ENCODE data around the gene BIRC7.
A peak's percentile ranks its signal among the peaks of the same experiment; 100 is the strongest.

Gene BIRC7

DNA sequence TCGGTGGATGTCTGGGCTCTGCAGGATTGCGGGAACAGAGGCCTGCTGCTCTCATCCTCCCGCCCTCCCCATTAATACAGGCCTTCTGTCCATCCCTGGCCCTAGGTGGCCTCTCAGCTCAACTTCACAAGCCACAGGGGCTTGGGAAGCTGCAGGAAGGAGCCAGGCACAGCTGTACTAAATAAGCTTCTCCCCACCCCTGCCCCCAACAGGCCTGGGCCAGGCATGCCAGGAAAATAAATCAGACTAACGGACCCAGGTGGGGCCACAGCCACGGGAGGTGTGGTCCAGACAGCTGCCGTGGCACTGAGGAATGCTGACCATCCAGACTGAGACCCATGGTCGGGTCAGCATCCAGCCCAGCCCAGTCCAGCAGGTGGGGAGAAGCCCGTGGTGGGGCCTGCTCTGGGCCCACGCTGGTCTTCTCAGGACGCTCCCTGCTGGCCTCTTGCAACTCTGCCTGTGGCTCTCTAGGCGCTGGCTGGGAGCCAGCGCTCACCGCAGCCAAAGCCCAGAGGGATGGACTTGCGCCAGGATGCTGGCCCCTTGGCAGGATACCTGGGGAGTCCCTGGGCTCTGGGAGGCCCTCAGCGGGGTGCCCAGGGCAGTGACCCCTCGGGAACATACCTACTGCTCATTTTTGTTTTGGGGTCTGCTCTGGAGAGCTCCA, 11.2 kb upstream of the BIRC7 start:
- DNase-seq (ENCODE audit: extremely low spot score): peak; percentile 50
- POLR2A ChIA-PET: no interaction called here
- no peak for TF ChIP-seq L3MBTL2 (conservative IDR thresholded peaks at IDR 0.05)
- no peak for TF ChIP-seq TARDBP (IDR thresholded peaks at IDR 0.05)
- TF ChIP-seq ARNT (IDR thresholded peaks at IDR 0.05): no peak
- TF ChIP-seq, protein P1, sequence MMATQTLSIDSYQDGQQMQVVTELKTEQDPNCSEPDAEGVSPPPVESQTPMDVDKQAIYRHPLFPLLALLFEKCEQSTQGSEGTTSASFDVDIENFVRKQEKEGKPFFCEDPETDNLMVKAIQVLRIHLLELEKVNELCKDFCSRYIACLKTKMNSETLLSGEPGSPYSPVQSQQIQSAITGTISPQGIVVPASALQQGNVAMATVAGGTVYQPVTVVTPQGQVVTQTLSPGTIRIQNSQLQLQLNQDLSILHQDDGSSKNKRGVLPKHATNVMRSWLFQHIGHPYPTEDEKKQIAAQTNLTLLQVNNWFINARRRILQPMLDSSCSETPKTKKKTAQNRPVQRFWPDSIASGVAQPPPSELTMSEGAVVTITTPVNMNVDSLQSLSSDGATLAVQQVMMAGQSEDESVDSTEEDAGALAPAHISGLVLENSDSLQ (IDR thresholded peaks at IDR 0.05): no peak
- TF ChIP-seq ZNF384 (IDR thresholded peaks at IDR 0.05): no peak
- TF ChIP-seq NFRKB (IDR thresholded peaks at IDR 0.05): no peak
- TF ChIP-seq BHLHE40 (IDR thresholded peaks at IDR 0.05; ENCODE audit: borderline replicate concordance): no peak
- no peak for TF ChIP-seq FOXK2 (IDR thresholded peaks at IDR 0.05)
- no peak for TF ChIP-seq CTBP1 (IDR thresholded peaks at IDR 0.05; ENCODE audit: borderline replicate concordance)
- TF ChIP-seq FOXA1 (IDR thresholded peaks at IDR 0.05): no peak
- TF ChIP-seq LEF1 (IDR thresholded peaks at IDR 0.05; ENCODE audit: borderline replicate concordance): no peak
- CTCF ChIA-PET: interaction anchor here (0.6 to 2.2 kb wide), 12 partner anchors 8 to 158 kb away, joined by 3 to 18 read pairs (median 4); partner anchors contain the start of gene CHRNA4

DNA sequence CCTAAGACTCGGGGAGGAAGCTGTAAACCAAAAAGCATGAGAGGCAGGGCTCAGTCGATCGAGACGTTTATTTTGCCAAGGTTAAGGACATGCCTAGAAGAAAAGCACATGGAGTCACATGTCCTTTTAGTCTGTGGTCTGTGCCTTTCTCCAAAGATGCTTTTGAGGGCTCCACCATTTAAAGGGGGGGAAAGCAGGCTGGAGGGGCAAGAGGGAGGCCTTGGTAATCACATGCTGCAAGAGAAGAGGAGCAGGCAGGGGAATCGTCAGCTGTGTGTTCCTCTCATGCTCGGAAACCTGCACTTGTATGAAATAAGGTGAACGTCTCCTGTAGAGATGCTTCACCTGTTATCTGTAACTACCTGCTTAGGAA, 10.6 kb upstream of the BIRC7 start:
- POLR2A ChIA-PET: interaction anchor here (1.8 kb wide), 1 partner anchor 48 kb away, joined by 5 read pairs; the partner anchor contains the start of gene ARFGAP1
- CTCF ChIA-PET: interaction anchor here (1.5 kb wide), 1 partner anchor 10 kb away, joined by 6 read pairs; no protein-coding TSS in a partner anchor
- no peak for DNase-seq (ENCODE audit: extremely low spot score)
- TF ChIP-seq ZNF384 (IDR thresholded peaks at IDR 0.05): no peak
- no peak for TF ChIP-seq BHLHE40 (IDR thresholded peaks at IDR 0.05; ENCODE audit: borderline replicate concordance)
- TF ChIP-seq CTBP1 (IDR thresholded peaks at IDR 0.05; ENCODE audit: borderline replicate concordance): no peak
- no peak for TF ChIP-seq ARNT (IDR thresholded peaks at IDR 0.05)
- TF ChIP-seq L3MBTL2 (conservative IDR thresholded peaks at IDR 0.05): no peak
- TF ChIP-seq FOXK2 (IDR thresholded peaks at IDR 0.05): no peak
- TF ChIP-seq SUZ12 (IDR thresholded peaks at IDR 0.05): no peak
- no peak for TF ChIP-seq LEF1 (IDR thresholded peaks at IDR 0.05; ENCODE audit: borderline replicate concordance)
- no peak for TF ChIP-seq FOXA1 (IDR thresholded peaks at IDR 0.05)
- no peak for TF ChIP-seq TARDBP (IDR thresholded peaks at IDR 0.05)
- TF ChIP-seq SP1 (IDR thresholded peaks at IDR 0.05): no peak
- TF ChIP-seq HDGF (IDR thresholded peaks at IDR 0.05; ENCODE audit: borderline replicate concordance): no peak
- no peak for TF ChIP-seq NFRKB (IDR thresholded peaks at IDR 0.05)
- TF ChIP-seq FOXM1 (IDR thresholded peaks at IDR 0.05; ENCODE audit: borderline replicate concordance): no peak

DNA sequence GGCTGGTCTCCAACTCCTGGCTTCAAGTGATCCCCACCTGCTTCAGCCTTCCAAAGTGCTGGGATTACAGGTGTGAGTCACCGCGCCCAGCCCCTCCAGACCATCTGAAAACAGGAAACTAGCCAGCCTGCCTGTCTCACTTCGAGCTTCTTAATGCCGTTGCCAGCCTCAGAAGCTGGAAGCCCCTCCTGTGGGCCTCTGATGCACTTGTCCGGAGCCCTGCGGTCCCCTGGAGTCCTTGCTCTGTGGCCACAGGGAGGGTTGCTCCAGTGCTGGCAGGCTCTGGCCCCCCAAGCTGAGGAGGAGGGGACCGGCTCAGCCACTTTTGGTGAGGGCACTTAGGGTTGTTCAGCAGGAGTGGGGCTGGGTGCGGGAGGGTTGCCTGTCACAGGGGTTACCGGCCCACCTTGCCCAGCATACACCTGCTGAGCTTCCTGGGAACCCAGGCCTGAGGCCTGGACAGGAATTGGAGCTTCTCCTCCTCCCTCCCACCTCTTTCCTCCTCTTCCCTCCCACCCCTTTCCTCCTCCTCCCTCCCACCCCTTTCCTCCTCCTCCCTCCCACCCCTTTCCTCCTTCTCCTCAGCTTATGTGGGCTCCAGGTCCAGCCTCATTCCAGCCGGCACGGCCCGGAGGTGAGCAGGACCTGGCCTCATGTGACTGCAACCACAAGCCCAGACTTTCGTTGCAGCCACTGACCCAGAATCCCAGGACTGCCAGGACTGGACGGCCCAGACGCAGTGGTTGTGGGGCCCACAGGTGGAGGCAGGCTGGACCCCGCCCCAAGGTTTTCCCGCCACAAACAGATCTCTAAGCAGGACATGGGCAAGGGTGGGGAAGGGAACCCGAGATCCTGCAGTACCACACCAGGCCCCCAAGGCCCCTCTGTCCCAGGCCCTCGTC, 9.4 kb upstream of the BIRC7 start:
- TF ChIP-seq TARDBP (IDR thresholded peaks at IDR 0.05): no peak
- TF ChIP-seq SP1 (IDR thresholded peaks at IDR 0.05): no peak
- no peak for TF ChIP-seq NFRKB (IDR thresholded peaks at IDR 0.05)
- TF ChIP-seq CTBP1 (IDR thresholded peaks at IDR 0.05; ENCODE audit: borderline replicate concordance): no peak
- no peak for TF ChIP-seq ARNT (IDR thresholded peaks at IDR 0.05)
- no peak for TF ChIP-seq L3MBTL2 (conservative IDR thresholded peaks at IDR 0.05)
- no peak for TF ChIP-seq ELF4 (IDR thresholded peaks at IDR 0.05)
- no peak for TF ChIP-seq FOXM1 (IDR thresholded peaks at IDR 0.05; ENCODE audit: borderline replicate concordance)
- no peak for TF ChIP-seq BHLHE40 (IDR thresholded peaks at IDR 0.05; ENCODE audit: borderline replicate concordance)
- TF ChIP-seq, protein P1 (IDR thresholded peaks at IDR 0.05): no peak
- TF ChIP-seq ZNF384 (IDR thresholded peaks at IDR 0.05): no peak
- no peak for TF ChIP-seq SUZ12 (IDR thresholded peaks at IDR 0.05)
- TF ChIP-seq HDGF (IDR thresholded peaks at IDR 0.05; ENCODE audit: borderline replicate concordance): no peak
- no peak for DNase-seq (ENCODE audit: extremely low spot score)
- POLR2A ChIA-PET: interaction anchor here (1.8 kb wide), 1 partner anchor 46 kb away, joined by 5 read pairs; the partner anchor contains the start of gene ARFGAP1
- CTCF ChIA-PET: no interaction called here

DNA sequence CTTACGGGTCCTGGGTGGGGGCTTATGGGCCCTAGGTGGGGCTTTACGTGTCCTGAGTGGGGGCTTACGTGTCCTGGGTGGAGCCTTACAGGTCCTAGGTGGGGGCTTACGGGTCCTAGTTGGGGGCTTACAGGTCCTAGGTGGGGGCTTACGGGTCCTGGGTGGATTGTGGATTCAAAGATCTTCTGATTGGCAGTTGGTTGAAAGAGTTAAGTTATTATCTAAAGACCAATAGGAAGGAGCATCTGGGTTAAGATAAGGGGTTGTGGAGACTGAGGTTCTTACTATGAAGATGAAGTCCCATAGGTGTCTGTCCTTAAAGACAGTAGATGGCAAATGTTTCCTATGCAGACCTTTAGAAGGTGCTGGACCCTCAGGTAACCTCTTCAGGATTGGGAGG, 8.4 kb upstream of the BIRC7 start:
- ChIA-PET CTCF (no interaction called here), POLR2A (no interaction called here)
- TF ChIP-seq SP1 (IDR thresholded peaks at IDR 0.05): no peak
- TF ChIP-seq NFRKB (IDR thresholded peaks at IDR 0.05): no peak
- TF ChIP-seq FOXK2 (IDR thresholded peaks at IDR 0.05): no peak
- TF ChIP-seq L3MBTL2 (conservative IDR thresholded peaks at IDR 0.05): no peak
- no peak for TF ChIP-seq SUZ12 (IDR thresholded peaks at IDR 0.05)
- TF ChIP-seq FOXM1 (IDR thresholded peaks at IDR 0.05; ENCODE audit: borderline replicate concordance): no peak
- TF ChIP-seq, protein P1 (IDR thresholded peaks at IDR 0.05): no peak
- no peak for TF ChIP-seq ARNT (IDR thresholded peaks at IDR 0.05)
- no peak for TF ChIP-seq FOXA1 (IDR thresholded peaks at IDR 0.05)
- TF ChIP-seq BHLHE40 (IDR thresholded peaks at IDR 0.05; ENCODE audit: borderline replicate concordance): no peak
- TF ChIP-seq LEF1 (IDR thresholded peaks at IDR 0.05; ENCODE audit: borderline replicate concordance): no peak
- TF ChIP-seq ELF4 (IDR thresholded peaks at IDR 0.05): no peak
- no peak for TF ChIP-seq TARDBP (IDR thresholded peaks at IDR 0.05)
- TF ChIP-seq ZNF384 (IDR thresholded peaks at IDR 0.05): no peak
- no peak for TF ChIP-seq HDGF (IDR thresholded peaks at IDR 0.05; ENCODE audit: borderline replicate concordance)
- no peak for TF ChIP-seq CTBP1 (IDR thresholded peaks at IDR 0.05; ENCODE audit: borderline replicate concordance)
- no peak for DNase-seq (ENCODE audit: extremely low spot score)

DNA sequence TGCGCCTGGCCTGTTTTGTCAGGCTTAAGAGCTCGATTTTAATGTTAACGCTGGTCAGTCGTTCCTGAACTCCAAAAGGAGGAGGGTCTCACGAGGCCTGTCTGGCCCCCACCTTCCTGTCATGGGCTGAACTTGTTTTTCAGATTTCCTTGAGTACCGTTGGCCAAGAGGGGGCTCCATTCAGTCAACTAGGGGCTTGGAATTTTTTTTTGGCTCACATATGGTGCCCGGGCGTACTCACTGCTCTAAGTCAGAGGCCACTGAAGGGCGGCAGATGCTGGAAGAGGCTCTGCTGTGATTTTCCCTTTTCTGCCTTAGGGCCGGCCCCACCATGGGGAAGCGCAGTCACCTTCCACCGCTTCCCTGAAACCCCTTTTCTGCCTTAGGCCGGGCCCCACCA, 6.9 kb upstream of the BIRC7 start:
- ChIA-PET POLR2A (no interaction called here), CTCF (interaction anchor here (0.7 kb wide), 1 partner anchor 65 kb away, joined by 3 read pairs; no protein-coding TSS in a partner anchor)
- TF ChIP-seq ELF4 (IDR thresholded peaks at IDR 0.05) (no peak), ARNT (IDR thresholded peaks at IDR 0.05) (no peak), FOXK2 (IDR thresholded peaks at IDR 0.05) (no peak), FOXM1 (IDR thresholded peaks at IDR 0.05; ENCODE audit: borderline replicate concordance) (no peak)
- DNase-seq (ENCODE audit: extremely low spot score): no peak

Data from HEK293T (cell line).